Measurements from ENCODE around the gene CACNG5.

DNA sequence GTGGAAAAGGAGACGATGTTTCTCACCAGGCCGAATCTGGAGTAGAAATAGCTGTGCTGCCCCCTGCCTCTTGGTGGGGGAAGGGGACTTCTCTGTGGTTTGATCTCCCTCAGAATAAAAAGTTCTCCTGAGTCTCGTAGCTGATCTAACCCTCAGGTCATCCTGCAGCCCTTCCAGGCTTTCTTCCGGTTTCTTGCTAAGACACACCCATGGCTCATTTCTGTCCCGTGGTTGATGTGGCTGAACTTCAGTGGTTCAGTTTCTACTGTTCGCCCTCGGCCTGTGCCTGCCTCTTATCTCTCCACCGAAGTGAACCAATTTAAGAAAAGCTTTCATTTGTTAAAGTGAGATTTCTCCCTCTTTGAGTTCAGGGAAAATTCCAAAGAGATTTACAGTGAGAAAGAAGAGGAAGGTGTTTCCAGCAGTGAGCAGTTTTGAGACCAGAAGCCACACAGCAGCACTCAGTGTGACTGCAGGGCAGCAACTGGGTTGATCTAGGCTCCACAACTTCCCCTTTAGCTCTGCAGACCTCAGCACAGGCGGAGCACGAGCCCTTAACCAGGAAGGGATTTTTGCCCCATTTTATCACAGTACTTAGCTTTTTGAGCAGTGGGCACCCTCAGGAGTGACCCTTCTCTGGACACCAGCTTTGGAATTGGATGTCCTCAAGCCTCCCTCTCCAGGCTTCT, 34.9 kb upstream of the CACNG5 start:
- TF ChIP-seq, protein P1, sequence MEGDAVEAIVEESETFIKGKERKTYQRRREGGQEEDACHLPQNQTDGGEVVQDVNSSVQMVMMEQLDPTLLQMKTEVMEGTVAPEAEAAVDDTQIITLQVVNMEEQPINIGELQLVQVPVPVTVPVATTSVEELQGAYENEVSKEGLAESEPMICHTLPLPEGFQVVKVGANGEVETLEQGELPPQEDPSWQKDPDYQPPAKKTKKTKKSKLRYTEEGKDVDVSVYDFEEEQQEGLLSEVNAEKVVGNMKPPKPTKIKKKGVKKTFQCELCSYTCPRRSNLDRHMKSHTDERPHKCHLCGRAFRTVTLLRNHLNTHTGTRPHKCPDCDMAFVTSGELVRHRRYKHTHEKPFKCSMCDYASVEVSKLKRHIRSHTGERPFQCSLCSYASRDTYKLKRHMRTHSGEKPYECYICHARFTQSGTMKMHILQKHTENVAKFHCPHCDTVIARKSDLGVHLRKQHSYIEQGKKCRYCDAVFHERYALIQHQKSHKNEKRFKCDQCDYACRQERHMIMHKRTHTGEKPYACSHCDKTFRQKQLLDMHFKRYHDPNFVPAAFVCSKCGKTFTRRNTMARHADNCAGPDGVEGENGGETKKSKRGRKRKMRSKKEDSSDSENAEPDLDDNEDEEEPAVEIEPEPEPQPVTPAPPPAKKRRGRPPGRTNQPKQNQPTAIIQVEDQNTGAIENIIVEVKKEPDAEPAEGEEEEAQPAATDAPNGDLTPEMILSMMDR (conservative IDR thresholded peaks at IDR 0.05): no peak
- TF ChIP-seq ZFX (IDR thresholded peaks at IDR 0.05): no peak

Measured in C4-2B (cell line).